HG02973 (cell line): Measurements from ENCODE around the gene RPL39L.
A peak's percentile ranks its signal among the peaks of the same experiment; 100 is the strongest.
"Not testable (repeated sequence)": the region's sequence is repeated elsewhere in the genome, so short reads cannot be mapped to it uniquely, and the experiment has no call there.

ENCODE experiments used
- ATAC-seq: cut with Tn5 transposase; IDR thresholded peaks from one replicate; pipeline ENCODE4 v1.9.1; 2021; ENCODE audit warnings: moderate library complexity; ENCODE audit not compliant: unreplicated experiment

The RPL39L gene

DNA sequence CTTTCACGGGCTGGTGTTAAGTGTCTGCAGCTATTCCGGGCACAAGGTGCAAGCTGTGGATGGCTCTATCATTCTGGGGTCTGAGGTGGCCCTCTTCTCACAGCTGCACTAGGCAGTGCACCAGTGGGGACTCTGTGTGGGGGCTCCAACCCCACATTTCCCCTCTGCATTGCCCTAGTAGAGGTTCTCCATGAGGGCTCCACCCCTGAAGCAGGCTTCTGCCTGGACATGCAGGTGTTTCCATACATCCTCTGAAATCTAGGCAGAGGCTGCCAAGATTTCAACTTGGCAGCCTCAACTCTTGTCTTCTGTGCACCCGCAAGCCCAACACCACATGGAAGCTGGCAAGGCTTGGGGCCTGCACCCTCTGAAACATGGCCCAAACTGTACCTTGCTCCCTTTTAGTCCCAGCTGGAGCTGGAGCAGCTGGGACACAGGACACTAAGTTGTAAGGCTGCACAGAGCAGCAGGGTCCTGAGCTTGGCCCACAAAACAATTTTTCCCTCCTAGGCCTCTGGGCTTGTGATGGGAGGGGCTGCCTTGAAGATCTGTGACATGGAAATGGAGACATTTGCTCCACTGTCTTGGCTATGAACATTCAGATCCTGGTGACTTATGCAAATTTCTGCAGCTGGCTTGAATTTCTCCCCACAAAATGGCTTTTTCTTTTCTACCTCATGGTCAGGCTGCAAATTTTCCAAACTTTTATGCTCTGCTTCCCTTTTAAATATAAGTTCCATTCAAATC lies 6.0 kb upstream of the RPL39L start:
- no peak for ATAC-seq

- ATAC-seq, result no peak
Measured at GRCh38 chr3:187139895-187140253, 578 bp upstream of the RPL39L start.

GRCh38 chr3:187136936-187137335 lies 2.4 kb downstream of the RPL39L start:
- ATAC-seq, result no peak

GRCh38 chr3:187136337-187136736 lies 3.0 kb downstream of the RPL39L start:
- no peak for ATAC-seq

DNA sequence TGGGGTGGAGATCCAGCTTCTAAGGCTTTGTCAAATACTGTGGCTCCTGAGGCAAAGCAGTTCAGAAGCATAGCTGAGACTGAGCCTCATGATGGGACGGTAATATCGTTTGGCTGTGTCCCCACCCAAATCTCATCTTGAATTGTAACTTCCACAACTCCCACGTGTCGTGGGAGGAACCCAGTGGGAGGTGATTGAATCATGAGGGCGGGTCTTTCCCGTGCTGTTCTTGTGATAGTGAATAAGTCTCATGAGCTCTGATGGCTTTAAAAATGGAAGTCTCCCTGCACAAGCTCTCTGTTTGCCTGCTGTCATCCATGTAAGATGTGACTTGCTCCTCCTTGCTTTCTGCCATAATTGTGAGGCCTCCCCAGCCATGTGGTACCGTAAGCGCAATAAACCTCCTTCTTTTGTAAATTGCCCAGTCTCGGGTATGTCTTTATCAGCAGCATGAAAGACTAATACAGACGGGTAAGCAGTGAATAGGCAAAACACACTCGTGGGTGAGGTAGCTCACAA lies 4.1 kb downstream of the RPL39L start:
- not testable (repeated sequence) for ATAC-seq

GRCh38 chr3:187133181-187133580 lies 6.1 kb downstream of the RPL39L start:
- not testable (repeated sequence) for ATAC-seq

- no peak for ATAC-seq
Measured at GRCh38 chr3:187132666-187133065, 6.6 kb downstream of the RPL39L start.

GRCh38 chr3:187131981-187132380 lies 7.3 kb downstream of the RPL39L start:
- no peak for ATAC-seq

DNA sequence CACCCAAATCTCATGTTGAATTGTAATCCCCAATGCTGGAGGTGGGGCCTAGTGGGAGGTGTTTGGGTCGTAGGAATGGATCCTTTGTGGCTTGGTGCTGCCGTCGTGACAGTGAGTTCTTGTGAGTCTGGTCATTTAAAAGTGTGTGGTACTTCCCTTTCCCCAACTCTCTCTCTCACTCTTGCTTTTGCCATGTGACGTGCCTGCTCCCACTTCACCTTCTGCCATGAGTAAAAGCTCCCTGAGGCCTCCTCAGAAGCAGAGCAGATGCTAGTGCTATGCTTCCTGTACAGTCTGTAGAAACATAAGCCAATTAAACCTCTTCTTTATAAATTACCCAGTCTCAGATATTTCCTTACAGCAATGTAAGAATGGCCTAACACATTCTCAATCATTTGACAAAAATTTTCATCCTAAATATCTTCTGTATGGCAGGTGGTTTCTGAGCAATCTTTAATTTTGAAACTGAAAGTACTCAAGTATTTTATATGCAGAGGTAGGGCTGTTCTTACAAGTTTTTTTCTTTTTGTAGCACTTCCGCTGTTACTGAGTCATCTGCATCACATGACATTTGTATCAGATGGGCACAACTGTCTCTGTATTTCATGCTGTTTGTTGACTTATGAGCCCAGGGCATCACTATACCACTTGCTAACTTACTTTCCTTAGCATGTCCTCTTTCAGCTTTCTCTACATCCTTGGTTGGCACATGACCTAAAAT lies 8.8 kb downstream of the RPL39L start:
- ATAC-seq, result peak; percentile 83

GRCh38 chr3:187125319-187126031 lies 13.8 kb downstream of the RPL39L start:
- peak; percentile 76 for ATAC-seq

- no peak for ATAC-seq
Measured at GRCh38 chr3:187122261-187122660, 17.0 kb downstream of the RPL39L start.

DNA sequence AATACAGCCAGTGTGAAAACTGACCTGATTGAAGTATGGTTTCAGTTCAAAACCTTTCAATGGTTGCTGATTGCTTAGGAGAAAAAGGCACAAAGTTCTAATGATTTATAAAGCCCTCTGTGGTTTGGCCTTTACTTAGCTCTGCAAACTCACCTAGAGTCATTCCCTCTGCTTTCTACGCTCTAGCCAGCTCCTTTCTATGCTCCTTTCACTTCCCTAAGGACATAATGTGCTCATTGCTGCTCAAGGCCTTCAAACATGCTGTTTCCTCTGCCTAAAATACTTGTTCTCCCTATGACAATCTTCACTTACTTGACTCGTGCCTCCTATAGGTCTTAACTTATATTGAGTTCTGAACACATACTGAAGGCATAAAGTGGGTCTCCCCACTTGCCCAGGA lies 19.0 kb downstream of the RPL39L start:
- ATAC-seq, result no peak

- ATAC-seq, result no peak
Measured at GRCh38 chr3:187114511-187114910, 24.8 kb downstream of the RPL39L start.

GRCh38 chr3:187112934-187113793 lies 26.1 kb downstream of the RPL39L start:
- no peak for ATAC-seq

DNA sequence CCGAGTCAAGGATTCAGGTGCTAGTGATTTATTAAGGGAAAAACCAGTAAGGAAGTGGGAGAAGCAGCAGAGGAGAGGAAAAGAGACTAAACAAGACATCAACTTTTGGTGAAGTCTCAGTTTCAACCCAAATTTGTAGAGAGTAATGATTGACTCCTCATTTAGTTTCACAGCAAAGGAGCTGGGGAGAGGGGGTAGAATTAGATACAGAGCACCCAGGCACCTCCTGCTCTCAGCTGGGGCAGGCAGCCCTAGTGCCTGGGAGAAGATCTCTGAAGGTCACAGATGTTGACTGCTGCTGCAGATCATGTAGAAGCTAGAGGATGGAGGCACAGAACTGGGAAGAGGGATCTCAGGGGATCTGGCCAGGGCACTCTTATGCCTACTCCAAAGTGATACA lies 29.1 kb downstream of the RPL39L start:
- no peak for ATAC-seq

DNA sequence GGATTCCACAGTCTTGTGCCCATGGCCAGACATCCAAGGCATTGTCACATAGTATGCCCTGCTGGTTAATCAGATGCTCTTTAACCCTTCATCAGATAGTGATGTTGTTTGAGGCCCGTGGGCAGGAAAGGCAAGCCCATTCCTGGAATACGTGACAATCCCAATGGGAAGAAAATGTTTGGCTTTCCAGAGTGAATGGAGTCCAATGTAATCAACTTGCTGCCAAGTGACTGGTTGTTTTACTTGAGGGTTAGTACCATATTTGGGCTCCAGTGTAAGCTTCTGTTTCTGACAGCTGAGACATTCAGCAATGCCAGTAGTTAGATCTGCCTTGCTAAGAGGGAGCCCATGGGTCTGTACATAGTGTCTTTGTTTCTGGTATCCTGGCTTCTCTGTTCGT lies 31.3 kb downstream of the RPL39L start:
- ATAC-seq, result no peak

- ATAC-seq, result no peak
Measured at GRCh38 chr3:187105700-187106099, 33.6 kb downstream of the RPL39L start.

DNA sequence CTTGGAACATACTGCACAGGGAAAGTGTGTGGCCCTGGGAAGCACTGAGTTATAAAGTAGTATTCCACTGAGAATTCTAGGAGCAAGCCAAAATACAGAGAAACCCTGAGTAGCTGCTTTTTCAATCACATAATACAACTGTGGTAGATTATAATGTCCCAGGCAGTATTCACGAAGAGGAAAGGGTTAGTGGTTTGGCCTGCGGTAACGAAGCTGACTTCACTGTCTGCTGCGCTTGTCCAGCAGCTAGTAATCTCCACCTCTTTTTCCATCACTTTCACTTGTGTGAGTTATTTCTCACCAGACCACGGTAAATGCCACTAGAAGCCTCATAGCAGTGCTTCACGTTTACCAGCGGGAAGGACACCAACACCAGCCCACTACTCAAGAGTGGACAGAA lies 34.4 kb downstream of the RPL39L start:
- ATAC-seq, result no peak

DNA sequence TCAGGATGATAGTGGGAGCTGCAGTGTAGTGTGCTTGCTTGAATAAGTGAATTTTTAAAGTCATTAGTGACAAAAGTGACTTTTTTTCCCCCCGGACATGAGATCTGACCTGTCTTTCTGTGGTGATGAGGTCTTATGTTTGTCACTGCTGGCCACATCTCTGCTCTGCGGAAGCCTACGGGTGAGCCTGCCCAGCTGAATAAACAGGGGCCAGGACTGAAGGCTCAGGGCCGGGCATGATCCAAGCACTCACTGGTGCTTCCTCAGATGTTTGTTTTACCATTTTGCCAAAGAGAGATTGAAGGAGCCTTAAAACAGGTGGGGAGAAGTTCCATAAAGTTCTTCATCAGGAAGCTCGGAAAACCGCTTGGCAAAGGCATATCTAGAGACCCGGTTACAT lies 35.0 kb downstream of the RPL39L start:
- no peak for ATAC-seq

DNA sequence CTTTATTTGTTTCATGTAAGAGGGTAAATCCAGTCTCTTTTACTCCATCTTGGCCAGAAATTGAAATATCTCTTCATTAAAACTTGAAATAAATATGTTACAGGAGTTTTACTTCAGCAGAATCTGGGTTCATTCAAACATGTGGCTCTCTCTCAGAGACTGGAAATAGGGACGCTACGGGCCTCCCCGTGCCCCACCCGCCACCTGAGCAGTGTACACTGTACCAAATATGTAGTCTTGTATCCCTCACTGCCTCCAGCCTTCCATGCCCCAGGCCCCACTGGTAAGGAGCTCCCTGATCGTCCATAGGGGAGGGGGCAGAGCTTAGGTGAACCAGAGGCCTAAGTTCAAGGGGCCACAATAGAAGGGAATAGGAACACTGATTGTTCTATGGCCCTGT lies 36.0 kb downstream of the RPL39L start:
- ATAC-seq, result no peak
